GM23248 (cell line): ENCODE measurements around the gene SHC2.

Source experiments
- EZH2 ChIP-seq: fragments of 200-600 bp; sonication (generic); IDR thresholded peaks from 2 replicates; pipeline ENCODE4 v1.6.1; 2018; ENCODE audit warnings: antibody characterized with exemption, mild to moderate bottlenecking; ENCODE audit not compliant: insufficient read depth, poor library complexity, severe bottlenecking
- EZH2phosphoT487 ChIP-seq: fragments of 200-600 bp; sonication (generic); IDR thresholded peaks from 2 replicates; pipeline ENCODE4 v1.6.1; 2018; ENCODE audit warnings: antibody characterized with exemption, moderate library complexity, mild to moderate bottlenecking, low read depth; ENCODE audit not compliant: insufficient read depth

DNA sequence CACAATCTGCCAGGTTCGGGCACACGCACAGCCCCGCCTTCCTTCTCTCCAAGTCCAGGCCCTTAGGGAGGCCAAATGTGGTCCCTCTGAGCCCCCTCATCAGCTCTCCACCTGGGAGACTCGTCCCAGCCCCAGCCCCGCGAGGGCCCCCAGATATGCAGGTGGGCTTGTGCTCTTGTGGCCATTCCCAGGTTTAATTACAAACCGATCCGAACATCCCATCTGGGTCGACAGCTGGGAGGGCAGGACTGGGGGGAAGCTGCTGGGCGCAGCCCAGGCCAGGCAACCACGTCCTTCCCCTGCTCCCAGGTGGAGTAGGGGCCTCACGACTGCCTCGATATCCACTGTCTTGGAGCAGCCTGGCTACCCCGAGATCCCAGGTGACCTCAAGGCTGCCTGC, 44.4 kb downstream of the SHC2 start:
- TF ChIP-seq EZH2, result no peak
- no peak for TF ChIP-seq EZH2phosphoT487
